ENCODE data around the gene NCKIPSD. TPM values are rescaled to one million over a fixed set of nuclear protein-coding genes. Genes with fewer than 3 reads are reported as not detected.
"Not testable (repeated sequence)": the region's sequence is repeated elsewhere in the genome, so short reads cannot be mapped to it uniquely, and the experiment has no call there.

Gene NCKIPSD
- total and polyA plus RNA-seq, 7 donors, result 7.7 to 29.3 (median 17.7) TPM

DNA sequence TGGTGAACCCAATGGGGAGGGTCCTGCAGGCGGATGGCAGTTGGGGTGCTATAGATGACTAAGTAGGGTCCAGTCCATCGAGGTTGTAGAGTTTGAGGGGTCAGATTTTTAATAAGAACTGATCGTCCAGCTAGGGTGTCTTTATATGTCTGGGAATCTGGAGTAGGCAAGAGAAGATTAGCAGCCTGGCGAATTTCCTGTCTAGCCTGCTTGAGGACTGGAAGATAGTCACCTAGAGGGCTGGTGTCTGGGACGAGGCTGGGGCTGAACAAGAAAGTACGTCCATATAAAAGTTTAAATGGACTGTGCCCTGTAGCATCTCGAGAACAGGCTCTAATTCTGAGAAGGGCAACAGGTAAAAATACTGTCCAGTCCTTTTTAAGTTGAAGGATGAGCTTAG lies 38.0 kb upstream of the NCKIPSD start:
- Histone ChIP-seq H3K27me3 (no peaks in the 10 kb centered on the region), H3K36me3 (no peaks in the 10 kb centered on the region), H3K27ac (no peak overlapping the region), H3K4me3 (no peak overlapping the region), H3K4me1 (no peaks in the 10 kb centered on the region), H3K9me3 (no peaks in the 10 kb centered on the region)
- intact Hi-C loops (cut with DNase I), result no loop called here
- WGBS, 2 donors, result 23 to 72% methylated on average over 7 of the region's 7 CpGs
- TF ChIP-seq POLR2A (IDR thresholded peaks at IDR 0.05), result no peak
- no peak for TF ChIP-seq POLR2AphosphoS5 (IDR thresholded peaks at IDR 0.05)
- TF ChIP-seq, protein P1, sequence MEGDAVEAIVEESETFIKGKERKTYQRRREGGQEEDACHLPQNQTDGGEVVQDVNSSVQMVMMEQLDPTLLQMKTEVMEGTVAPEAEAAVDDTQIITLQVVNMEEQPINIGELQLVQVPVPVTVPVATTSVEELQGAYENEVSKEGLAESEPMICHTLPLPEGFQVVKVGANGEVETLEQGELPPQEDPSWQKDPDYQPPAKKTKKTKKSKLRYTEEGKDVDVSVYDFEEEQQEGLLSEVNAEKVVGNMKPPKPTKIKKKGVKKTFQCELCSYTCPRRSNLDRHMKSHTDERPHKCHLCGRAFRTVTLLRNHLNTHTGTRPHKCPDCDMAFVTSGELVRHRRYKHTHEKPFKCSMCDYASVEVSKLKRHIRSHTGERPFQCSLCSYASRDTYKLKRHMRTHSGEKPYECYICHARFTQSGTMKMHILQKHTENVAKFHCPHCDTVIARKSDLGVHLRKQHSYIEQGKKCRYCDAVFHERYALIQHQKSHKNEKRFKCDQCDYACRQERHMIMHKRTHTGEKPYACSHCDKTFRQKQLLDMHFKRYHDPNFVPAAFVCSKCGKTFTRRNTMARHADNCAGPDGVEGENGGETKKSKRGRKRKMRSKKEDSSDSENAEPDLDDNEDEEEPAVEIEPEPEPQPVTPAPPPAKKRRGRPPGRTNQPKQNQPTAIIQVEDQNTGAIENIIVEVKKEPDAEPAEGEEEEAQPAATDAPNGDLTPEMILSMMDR (IDR thresholded peaks at IDR 0.05), result no peak
- TF ChIP-seq EP300 (IDR thresholded peaks at IDR 0.05), result no peak
- DNase-seq, result no peak

DNA sequence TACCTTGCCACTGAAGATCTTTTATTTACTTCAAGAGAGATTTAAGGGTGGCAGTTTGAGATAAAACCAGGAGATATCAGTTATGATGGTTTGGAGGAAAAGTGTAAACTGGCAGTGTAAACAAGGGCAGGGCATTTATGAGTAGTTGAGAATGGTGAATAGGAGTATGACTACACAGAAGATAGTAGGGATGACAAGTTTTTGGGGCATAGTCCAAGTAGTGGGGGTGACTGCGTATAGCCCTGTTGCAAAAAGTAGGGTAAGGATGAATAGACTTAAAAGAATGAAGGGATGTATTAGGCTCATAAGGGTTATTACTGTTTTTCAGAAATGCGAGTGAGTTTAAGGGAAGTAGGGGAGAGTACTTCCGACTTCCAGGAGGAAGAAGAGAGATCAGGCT lies 37.6 kb upstream of the NCKIPSD start:
- H3K36me3 ChIP-seq; H3K27ac ChIP-seq; DNase-seq; intact Hi-C loops (cut with DNase I); H3K4me3 ChIP-seq; H3K27me3 ChIP-seq; H3K9me3 ChIP-seq; H3K4me1 ChIP-seq: not testable (repeated sequence)
- WGBS, 2 donors, result 18 to 72% methylated on average over 3 of the region's 3 CpGs

DNA sequence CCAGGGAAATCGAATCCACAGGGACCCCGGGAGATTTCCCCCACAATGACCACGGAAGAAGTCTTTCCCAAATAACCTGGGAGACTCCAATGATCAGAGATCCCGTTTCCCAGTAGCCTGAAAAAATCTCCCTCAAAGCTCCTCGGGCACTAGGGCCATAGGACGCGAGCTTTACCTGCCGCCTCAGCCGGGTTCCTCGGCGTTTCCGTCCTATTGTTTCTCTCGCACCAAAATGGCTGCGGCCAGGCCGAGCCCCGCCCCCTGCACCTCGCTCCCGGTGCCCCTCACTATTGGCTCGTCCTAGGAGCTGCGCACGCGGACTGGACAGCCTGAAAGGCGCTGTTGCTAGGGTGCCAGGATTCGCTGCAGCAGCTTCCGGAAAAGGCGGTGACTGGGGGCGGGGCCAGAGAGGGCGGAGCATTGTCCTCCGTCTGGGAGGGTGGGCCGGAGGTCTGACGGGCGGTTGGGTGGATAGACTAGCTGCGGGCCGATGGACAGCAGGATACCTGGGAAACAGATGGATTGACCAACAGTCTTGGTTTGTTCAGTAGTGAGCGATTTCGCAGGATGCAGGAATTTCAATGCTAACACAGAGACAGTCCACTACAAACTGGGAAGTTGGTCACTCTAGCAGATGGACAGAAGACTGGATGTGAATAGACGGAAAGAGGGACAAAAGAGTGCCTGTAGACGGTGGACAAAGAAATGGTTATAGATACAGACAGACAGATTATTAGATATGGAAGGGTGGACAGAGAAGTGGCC lies 31.4 kb upstream of the NCKIPSD start, which contains the start of gene IP6K2:
Gene IP6K2 (minus strand): TSS at position 240 of the 765 bp plus-strand sequence. CDS start 21,930 bp downstream, outside the sequence.
- 2% methylated on average over 38 of the region's 38 CpGs for WGBS, 2 donors
- intact Hi-C loops (cut with DNase I), result no loop called here
- TF ChIP-seq POLR2AphosphoS5 (IDR thresholded peaks at IDR 0.05), result peak; percentile 71 to 91 (median 84)
- TF ChIP-seq, protein P1 (IDR thresholded peaks at IDR 0.05), result no peak
- TF ChIP-seq EP300 (IDR thresholded peaks at IDR 0.05), result peak in 1 of 4 donors; percentile 31
- TF ChIP-seq POLR2A (IDR thresholded peaks at IDR 0.05), result peak; percentile 58 to 69
- Histone ChIP-seq H3K36me3 (peaks cover 0 to 23% (median 0%) of the 10 kb centered on the region in 4 donors), H3K9me3 (no peaks in the 10 kb centered on the region), H3K27me3 (no peaks in the 10 kb centered on the region), H3K27ac (peak within 1 kb of the TSS; percentile 83 to 88 (median 85)), H3K4me1 (peaks cover 0 to 41% (median 39%) of the 10 kb centered on the region in 4 donors), H3K4me3 (peak within 1 kb of the TSS; percentile 74 to 81 (median 78))
- DNase-seq, result peak; percentile 99

DNA sequence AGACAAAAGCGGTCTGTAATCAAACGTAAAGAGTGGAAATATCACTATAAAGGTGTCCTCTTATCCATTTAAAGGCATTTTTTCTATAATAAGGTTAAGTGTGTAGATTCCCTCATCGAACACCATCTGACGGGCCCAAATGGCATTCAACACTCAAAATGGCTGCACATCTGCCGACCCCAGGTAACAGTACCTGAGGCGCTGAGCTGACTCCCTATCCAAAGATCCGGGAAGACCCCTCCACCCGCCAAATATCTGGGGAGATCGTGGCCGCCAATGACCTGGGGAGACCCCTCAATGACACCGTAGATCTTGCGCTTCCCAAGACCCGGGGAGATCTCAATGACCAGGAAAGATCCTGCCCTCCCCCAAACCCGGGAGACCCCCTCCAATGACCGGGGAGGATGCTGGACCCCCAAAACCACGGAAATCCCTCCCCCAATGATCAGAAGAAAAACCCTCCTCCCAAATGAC lies 30.8 kb upstream of the NCKIPSD start:
- WGBS, 2 donors, result 0% methylated on average over 16 of the region's 16 CpGs

More for the DNA sequence above, 30.8 kb upstream of the NCKIPSD start:
- no peaks in the 10 kb centered on the region for H3K27me3 ChIP-seq
- peaks cover 0 to 27% (median 1%) of the 10 kb centered on the region in 4 donors for H3K36me3 ChIP-seq
- peak overlapping the region; percentile 83 to 88 (median 85) for H3K27ac ChIP-seq
- no peak for TF ChIP-seq EP300 (IDR thresholded peaks at IDR 0.05)
- TF ChIP-seq, protein P1 (IDR thresholded peaks at IDR 0.05), result no peak
- no peak for TF ChIP-seq POLR2A (IDR thresholded peaks at IDR 0.05)
- TF ChIP-seq POLR2AphosphoS5 (IDR thresholded peaks at IDR 0.05), result no peak
- intact Hi-C loops (cut with DNase I), result no loop called here
- H3K4me1 ChIP-seq, result peaks cover 0 to 47% (median 44%) of the 10 kb centered on the region in 4 donors
- H3K9me3 ChIP-seq, result no peaks in the 10 kb centered on the region
- peak overlapping the region; percentile 74 to 81 (median 78) for H3K4me3 ChIP-seq
- DNase-seq, result peak; percentile 67

Data from sigmoid colon (tissue), 7 donors.